ENCODE data around the gene PPBP. TPM values are rescaled to one million over a fixed set of nuclear protein-coding genes. Genes with fewer than 3 reads are reported as not detected.
"Not testable (repeated sequence)": the region's sequence is repeated elsewhere in the genome, so short reads cannot be mapped to it uniquely, and the experiment has no call there.

The PPBP gene
- total RNA-seq, 1 experiment from 2014 or later, result not detected

- DNase-seq, result no peak
- no TSS peak for BruUV-seq (replicated peaks)
- H3K4me3 Mint-ChIP-seq (ENCODE audit: unreplicated experiment), result no peak overlapping the region
- no peak overlapping the region for H3K27ac Mint-ChIP-seq (ENCODE audit: unreplicated experiment)
- Histone ChIP-seq H3K9me3 (peaks cover 13% of the 10 kb centered on the region; the same call in 1 of the 2 replicates), H3K27me3 (replicated peaks; ENCODE audit: control insufficient read depth, insufficient read depth, low read length) (no peaks in the 10 kb centered on the region), H3K4me1 (no peaks in the 10 kb centered on the region), H3K36me3 (ENCODE audit: control insufficient read depth, insufficient read depth, low read length) (no peaks in the 10 kb centered on the region), H3K4me3 (ENCODE audit: low read depth, low read length) (no peak overlapping the region)
- intact Hi-C loops (cut with micrococcal nuclease; ENCODE audit: unreplicated experiment), result no loop called here
- H3K27me3 Mint-ChIP-seq (ENCODE audit: insufficient read depth, unreplicated experiment), result no peaks in the 10 kb centered on the region
- peaks cover 10% of the 10 kb centered on the region for H3K9me3 Mint-ChIP-seq (ENCODE audit: unreplicated experiment)
- TF ChIP-seq, protein P1, sequence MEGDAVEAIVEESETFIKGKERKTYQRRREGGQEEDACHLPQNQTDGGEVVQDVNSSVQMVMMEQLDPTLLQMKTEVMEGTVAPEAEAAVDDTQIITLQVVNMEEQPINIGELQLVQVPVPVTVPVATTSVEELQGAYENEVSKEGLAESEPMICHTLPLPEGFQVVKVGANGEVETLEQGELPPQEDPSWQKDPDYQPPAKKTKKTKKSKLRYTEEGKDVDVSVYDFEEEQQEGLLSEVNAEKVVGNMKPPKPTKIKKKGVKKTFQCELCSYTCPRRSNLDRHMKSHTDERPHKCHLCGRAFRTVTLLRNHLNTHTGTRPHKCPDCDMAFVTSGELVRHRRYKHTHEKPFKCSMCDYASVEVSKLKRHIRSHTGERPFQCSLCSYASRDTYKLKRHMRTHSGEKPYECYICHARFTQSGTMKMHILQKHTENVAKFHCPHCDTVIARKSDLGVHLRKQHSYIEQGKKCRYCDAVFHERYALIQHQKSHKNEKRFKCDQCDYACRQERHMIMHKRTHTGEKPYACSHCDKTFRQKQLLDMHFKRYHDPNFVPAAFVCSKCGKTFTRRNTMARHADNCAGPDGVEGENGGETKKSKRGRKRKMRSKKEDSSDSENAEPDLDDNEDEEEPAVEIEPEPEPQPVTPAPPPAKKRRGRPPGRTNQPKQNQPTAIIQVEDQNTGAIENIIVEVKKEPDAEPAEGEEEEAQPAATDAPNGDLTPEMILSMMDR (IDR thresholded peaks at IDR 0.05; ENCODE audit: insufficient read depth in 1 of 2, low read depth in 1 of 2, low read length in 1 of 2, severe bottlenecking in 1 of 2, unreplicated experiment in 1 of 2), result no peak
- H3K4me1 Mint-ChIP-seq (ENCODE audit: low read depth, unreplicated experiment), result no peaks in the 10 kb centered on the region
- no peaks in the 10 kb centered on the region for H3K36me3 Mint-ChIP-seq (ENCODE audit: insufficient read depth, unreplicated experiment)
- ChIA-PET CTCF (no interaction called here), POLR2A (no interaction called here)
Measured at GRCh38 chr4:73962724-73963123, 25.3 kb downstream of the PPBP start.

- peaks cover 13% of the 10 kb centered on the region; the same call in 1 of the 2 replicates for H3K9me3 ChIP-seq
- H3K36me3 Mint-ChIP-seq (ENCODE audit: insufficient read depth, unreplicated experiment); H3K4me1 Mint-ChIP-seq (ENCODE audit: low read depth, unreplicated experiment); DNase-seq; H3K4me3 Mint-ChIP-seq (ENCODE audit: unreplicated experiment); intact Hi-C loops (cut with micrococcal nuclease; ENCODE audit: unreplicated experiment); BruUV-seq (replicated peaks); H3K36me3 ChIP-seq (ENCODE audit: control insufficient read depth, insufficient read depth, low read length); POLR2A ChIA-PET; H3K27ac Mint-ChIP-seq (ENCODE audit: unreplicated experiment); H3K27me3 Mint-ChIP-seq (ENCODE audit: insufficient read depth, unreplicated experiment); H3K4me3 ChIP-seq (ENCODE audit: low read depth, low read length); H3K27me3 ChIP-seq (replicated peaks; ENCODE audit: control insufficient read depth, insufficient read depth, low read length); CTCF ChIA-PET; H3K4me1 ChIP-seq: not testable (repeated sequence)
- H3K9me3 Mint-ChIP-seq (ENCODE audit: unreplicated experiment), result peaks cover 21% of the 10 kb centered on the region
Measured at GRCh38 chr4:73959041-73959440, 28.9 kb downstream of the PPBP start.

GRCh38 chr4:73952352-73952751 is 35.6 kb downstream of the PPBP start:
- no peaks in the 10 kb centered on the region for H3K36me3 ChIP-seq (ENCODE audit: control insufficient read depth, insufficient read depth, low read length)
- no TSS peak for BruUV-seq (replicated peaks)
- no peak overlapping the region for H3K4me3 ChIP-seq (ENCODE audit: low read depth, low read length)
- intact Hi-C loops (cut with micrococcal nuclease; ENCODE audit: unreplicated experiment), result no loop called here
- Mint-ChIP-seq H3K4me3 (ENCODE audit: unreplicated experiment) (no peak overlapping the region), H3K4me1 (ENCODE audit: low read depth, unreplicated experiment) (peaks cover 6% of the 10 kb centered on the region), H3K36me3 (ENCODE audit: insufficient read depth, unreplicated experiment) (no peaks in the 10 kb centered on the region), H3K27me3 (ENCODE audit: insufficient read depth, unreplicated experiment) (no peaks in the 10 kb centered on the region), H3K27ac (ENCODE audit: unreplicated experiment) (no peak overlapping the region), H3K9me3 (ENCODE audit: unreplicated experiment) (peaks cover 19% of the 10 kb centered on the region)
- H3K27me3 ChIP-seq (replicated peaks; ENCODE audit: control insufficient read depth, insufficient read depth, low read length), result no peaks in the 10 kb centered on the region
- H3K9me3 ChIP-seq, result no peaks in the 10 kb centered on the region
- no peaks in the 10 kb centered on the region for H3K4me1 ChIP-seq
- ChIA-PET POLR2A (no interaction called here), CTCF (no interaction called here)
- DNase-seq, result no peak
- TF ChIP-seq, protein P1 (IDR thresholded peaks at IDR 0.05; ENCODE audit: insufficient read depth in 1 of 2, low read depth in 1 of 2, low read length in 1 of 2, severe bottlenecking in 1 of 2, unreplicated experiment in 1 of 2), result no peak

DNA sequence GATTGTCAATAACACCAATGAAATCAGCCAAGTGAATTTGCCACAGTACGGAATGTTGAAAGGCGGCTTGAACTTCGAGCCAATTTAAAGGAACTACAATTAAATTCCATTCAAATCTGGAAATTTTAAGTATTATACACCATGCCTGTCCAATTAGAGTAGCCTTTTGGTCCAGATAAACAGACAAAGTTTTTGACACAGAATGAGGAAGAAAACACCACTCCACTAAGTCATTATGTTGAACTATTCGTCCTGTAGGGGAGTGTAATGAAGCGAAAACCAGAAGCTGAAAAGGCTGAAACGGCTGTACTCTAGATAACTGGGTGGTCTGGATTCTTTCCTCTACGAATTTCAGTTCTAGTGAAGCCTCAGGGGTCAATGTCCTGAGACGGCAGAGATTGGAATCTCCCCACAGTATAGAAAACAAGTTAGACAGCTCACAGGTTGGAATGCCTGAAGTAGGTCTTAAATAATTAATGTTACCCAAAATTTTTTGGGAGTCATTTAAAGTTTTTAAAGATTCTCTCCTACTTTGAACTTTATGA is 37.5 kb downstream of the PPBP start:
- POLR2A ChIA-PET; H3K4me3 ChIP-seq (ENCODE audit: low read depth, low read length); H3K4me1 ChIP-seq; H3K9me3 ChIP-seq; CTCF ChIA-PET; H3K27me3 Mint-ChIP-seq (ENCODE audit: insufficient read depth, unreplicated experiment); BruUV-seq (replicated peaks); H3K36me3 ChIP-seq (ENCODE audit: control insufficient read depth, insufficient read depth, low read length); intact Hi-C loops (cut with micrococcal nuclease; ENCODE audit: unreplicated experiment); H3K36me3 Mint-ChIP-seq (ENCODE audit: insufficient read depth, unreplicated experiment); H3K9me3 Mint-ChIP-seq (ENCODE audit: unreplicated experiment); H3K27me3 ChIP-seq (replicated peaks; ENCODE audit: control insufficient read depth, insufficient read depth, low read length); H3K27ac Mint-ChIP-seq (ENCODE audit: unreplicated experiment); DNase-seq; H3K4me3 Mint-ChIP-seq (ENCODE audit: unreplicated experiment): not testable (repeated sequence)
- H3K4me1 Mint-ChIP-seq (ENCODE audit: low read depth, unreplicated experiment), result peaks cover 10% of the 10 kb centered on the region
